Measurements from ENCODE around the gene LAMA3. TPM values are rescaled to one million over a fixed set of nuclear protein-coding genes. Genes with fewer than 3 reads are reported as not detected.

The LAMA3 gene
- total RNA-seq, 4 donors from 2014 or later: 14.9 to 81.4 (median 69.3) TPM

DNA sequence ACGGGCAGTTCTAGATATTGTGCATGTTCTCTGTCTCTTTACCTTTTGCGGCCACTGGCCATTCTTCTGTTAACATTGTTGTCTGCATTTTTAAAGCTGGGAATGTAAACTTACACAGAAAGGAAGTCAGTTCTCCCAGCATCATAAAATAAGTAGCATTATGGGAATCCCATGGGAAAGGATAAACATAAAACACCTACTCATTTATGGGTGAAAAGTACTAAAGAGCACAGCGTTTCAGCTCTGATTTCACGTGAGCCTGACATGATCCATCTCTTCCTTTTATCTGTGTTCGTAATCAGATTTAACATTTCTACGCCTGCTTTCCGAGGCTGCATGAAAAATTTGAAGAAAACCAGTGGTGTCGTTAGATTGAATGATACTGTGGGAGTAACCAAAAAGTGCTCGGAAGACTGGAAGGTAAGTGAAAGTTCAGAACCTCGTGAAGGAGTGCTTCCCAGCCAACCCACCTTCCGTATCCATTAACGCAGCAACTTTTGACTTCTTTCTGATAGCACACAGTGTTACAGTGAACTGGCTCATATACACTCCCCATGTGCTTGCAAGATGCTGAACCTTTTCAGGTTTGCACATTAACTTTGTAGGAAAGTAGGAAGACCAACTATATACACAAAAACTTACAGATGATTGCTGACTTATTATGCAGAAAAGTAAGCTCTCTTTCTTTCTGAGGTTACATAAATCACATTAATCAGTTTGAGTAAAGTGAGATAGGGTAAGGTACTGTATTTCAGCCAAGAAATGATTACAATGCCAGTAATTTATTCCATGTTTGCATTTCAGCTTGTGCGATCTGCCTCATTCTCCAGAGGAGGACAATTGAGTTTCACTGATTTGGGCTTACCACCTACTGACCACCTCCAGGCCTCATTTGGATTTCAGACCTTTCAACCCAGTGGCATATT is 238.8 kb downstream of the LAMA3 start:
- Histone ChIP-seq H3K4me1 (no peaks in the 10 kb centered on the region), H3K27me3 (no peaks in the 10 kb centered on the region), H3K4me3 (no peak overlapping the region), H3K27ac (no peak overlapping the region), H3K36me3 (peaks cover 0 to 20% (median 0%) of the 10 kb centered on the region in 3 donors), H3K9me3 (no peaks in the 10 kb centered on the region)
- DNase-seq: no peak
- no peak for TF ChIP-seq POLR2A (IDR thresholded peaks at IDR 0.05)
- TF ChIP-seq, protein P1, sequence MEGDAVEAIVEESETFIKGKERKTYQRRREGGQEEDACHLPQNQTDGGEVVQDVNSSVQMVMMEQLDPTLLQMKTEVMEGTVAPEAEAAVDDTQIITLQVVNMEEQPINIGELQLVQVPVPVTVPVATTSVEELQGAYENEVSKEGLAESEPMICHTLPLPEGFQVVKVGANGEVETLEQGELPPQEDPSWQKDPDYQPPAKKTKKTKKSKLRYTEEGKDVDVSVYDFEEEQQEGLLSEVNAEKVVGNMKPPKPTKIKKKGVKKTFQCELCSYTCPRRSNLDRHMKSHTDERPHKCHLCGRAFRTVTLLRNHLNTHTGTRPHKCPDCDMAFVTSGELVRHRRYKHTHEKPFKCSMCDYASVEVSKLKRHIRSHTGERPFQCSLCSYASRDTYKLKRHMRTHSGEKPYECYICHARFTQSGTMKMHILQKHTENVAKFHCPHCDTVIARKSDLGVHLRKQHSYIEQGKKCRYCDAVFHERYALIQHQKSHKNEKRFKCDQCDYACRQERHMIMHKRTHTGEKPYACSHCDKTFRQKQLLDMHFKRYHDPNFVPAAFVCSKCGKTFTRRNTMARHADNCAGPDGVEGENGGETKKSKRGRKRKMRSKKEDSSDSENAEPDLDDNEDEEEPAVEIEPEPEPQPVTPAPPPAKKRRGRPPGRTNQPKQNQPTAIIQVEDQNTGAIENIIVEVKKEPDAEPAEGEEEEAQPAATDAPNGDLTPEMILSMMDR (IDR thresholded peaks at IDR 0.05): no peak

DNA sequence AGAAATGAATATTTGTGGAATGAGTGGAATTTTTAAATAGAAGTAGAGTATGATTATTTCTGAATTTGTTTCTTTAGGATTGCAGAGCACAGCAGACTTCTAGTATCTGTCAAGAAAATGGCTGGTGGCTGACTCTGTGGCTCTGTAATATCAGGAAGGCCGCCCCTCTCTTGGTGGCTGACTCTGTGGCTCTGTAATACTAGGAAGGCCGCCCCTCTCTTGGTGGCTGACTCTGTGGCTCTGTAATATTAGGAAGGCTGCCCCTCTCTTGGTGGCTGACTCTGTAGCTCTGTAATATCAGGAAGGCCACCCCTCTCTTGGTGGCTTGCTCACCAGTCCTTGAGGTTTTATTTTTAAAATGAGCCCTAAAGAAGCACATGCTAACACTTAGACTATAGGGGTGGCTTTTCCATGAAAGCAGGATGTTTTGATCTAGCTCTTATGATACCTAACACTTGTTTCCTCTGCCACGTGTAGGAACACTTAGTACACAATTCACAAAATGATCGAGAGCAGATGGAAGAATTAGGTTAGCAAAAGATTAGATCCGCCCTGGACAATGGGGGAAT is 240.2 kb downstream of the LAMA3 start:
- TF ChIP-seq, protein P1 (IDR thresholded peaks at IDR 0.05): no peak
- TF ChIP-seq POLR2A (IDR thresholded peaks at IDR 0.05): no peak
- no peak overlapping the region for H3K4me3 ChIP-seq
- peaks cover 0 to 20% (median 0%) of the 10 kb centered on the region in 3 donors for H3K36me3 ChIP-seq
- DNase-seq: no peak
- H3K4me1 ChIP-seq: peaks cover 0 to 7% (median 0%) of the 10 kb centered on the region in 4 donors
- no peaks in the 10 kb centered on the region for H3K27me3 ChIP-seq
- peak overlapping the region in 1 of 4 donors; percentile 22 for H3K27ac ChIP-seq
- no peaks in the 10 kb centered on the region for H3K9me3 ChIP-seq

DNA sequence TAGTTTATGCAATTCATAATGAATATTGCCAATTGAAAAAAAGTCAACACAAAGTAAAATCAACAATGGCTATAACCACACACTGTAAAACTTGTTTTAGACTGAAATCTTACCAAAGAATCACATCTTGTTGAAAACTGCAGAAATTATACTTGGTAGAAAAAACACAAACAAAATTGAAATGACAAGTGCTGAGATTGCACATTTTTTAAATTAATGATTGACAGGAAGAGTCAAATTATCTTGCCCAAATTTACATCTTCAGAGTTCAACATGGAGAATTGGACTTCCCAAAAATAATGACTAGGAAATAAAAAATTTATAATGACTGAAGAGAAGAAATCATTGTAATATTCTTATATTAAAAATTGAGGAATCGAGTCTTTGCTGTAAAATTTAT is 240.7 kb downstream of the LAMA3 start:
- DNase-seq: no peak
- H3K9me3 ChIP-seq: no peaks in the 10 kb centered on the region
- peaks cover 0 to 20% (median 0%) of the 10 kb centered on the region in 3 donors for H3K36me3 ChIP-seq
- H3K27ac ChIP-seq: peak overlapping the region in 1 of 4 donors; percentile 22
- no peaks in the 10 kb centered on the region for H3K27me3 ChIP-seq
- peaks cover 0 to 12% (median 0%) of the 10 kb centered on the region in 4 donors for H3K4me1 ChIP-seq
- no peak for TF ChIP-seq POLR2A (IDR thresholded peaks at IDR 0.05)
- TF ChIP-seq, protein P1 (IDR thresholded peaks at IDR 0.05): no peak
- H3K4me3 ChIP-seq: no peak overlapping the region

DNA sequence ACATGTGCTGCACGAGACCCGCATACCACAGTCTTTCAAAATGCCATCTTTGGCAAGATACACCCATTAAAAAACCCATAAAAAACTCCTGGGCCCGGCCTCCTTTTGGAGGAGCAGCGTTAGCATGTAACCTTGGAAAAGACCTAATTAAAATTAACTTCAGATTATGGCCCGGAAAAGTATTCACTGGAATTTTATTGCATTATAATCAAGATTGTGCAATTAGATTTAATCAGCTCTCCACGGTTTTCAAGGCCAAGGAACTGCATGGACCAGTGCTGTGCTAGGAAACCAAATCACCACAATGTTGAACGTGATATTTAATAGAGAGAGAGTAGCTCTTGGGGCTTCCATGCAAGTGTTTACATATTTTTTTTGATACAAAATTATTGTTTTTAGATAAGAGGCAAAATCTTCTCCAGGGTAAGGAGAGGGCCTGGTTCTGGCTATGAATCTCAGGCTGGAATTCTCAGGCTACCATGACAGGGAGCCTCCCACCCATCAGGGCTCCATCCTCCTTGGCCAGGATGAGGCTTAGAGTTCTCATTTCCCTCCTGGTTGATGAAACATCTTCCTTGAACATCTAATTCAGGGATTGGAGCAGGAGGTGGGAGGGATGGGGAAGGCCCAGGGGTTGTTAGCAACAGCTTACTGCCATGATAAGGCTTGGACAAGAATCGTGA is 243.3 kb downstream of the LAMA3 start:
- DNase-seq: no peak
- no peaks in the 10 kb centered on the region for H3K27me3 ChIP-seq
- H3K27ac ChIP-seq: no peak overlapping the region
- H3K9me3 ChIP-seq: no peaks in the 10 kb centered on the region
- peaks cover 0 to 7% (median 0%) of the 10 kb centered on the region in 3 donors for H3K36me3 ChIP-seq
- TF ChIP-seq, protein P1 (IDR thresholded peaks at IDR 0.05): no peak
- TF ChIP-seq POLR2A (IDR thresholded peaks at IDR 0.05): no peak
- no peak overlapping the region for H3K4me3 ChIP-seq
- peaks cover 0 to 14% (median 0%) of the 10 kb centered on the region in 4 donors for H3K4me1 ChIP-seq

DNA sequence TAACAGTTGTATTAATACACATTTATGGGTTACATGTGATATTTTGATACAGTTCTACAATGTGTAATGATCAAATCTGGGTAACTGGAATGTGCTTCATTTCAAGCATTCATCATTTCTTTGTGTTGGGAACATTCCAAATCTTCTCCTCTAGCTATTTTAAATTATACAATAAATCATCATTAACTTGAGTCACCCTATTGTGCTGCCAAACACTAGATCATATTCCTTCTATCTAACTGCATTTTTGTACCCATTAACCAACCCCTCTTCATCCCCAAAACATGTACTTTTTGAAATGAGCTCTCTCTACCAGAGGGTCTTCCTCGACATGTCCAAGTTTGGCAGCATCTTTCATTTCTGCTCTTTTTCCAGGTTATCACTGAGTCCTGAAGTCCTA is 244.2 kb downstream of the LAMA3 start:
- peaks cover 0 to 7% (median 0%) of the 10 kb centered on the region in 3 donors for H3K36me3 ChIP-seq
- TF ChIP-seq, protein P1 (IDR thresholded peaks at IDR 0.05): no peak
- no peak for TF ChIP-seq POLR2A (IDR thresholded peaks at IDR 0.05)
- peaks cover 0 to 14% (median 0%) of the 10 kb centered on the region in 4 donors for H3K4me1 ChIP-seq
- no peak overlapping the region for H3K27ac ChIP-seq
- H3K9me3 ChIP-seq: no peaks in the 10 kb centered on the region
- H3K27me3 ChIP-seq: no peaks in the 10 kb centered on the region
- no peak for DNase-seq
- H3K4me3 ChIP-seq: no peak overlapping the region

Data from Peyer's patch (tissue), 4 donors.